ENCODE results near the gene WDR82. TPM values are rescaled to one million over a fixed set of nuclear protein-coding genes. Genes with fewer than 3 reads are reported as not detected.

WDR82 gene
- total RNA-seq = 10 to 100 TPM; 49.5 to 60.3 (median 56.3) TPM

- H3K4me3 ChIP-seq (ENCODE audit: low read depth, poor library complexity, severe bottlenecking) = peak within 1 kb of the TSS; percentile 70
- TF ChIP-seq CTCF (IDR thresholded peaks at IDR 0.05) (no peak), POLR2A (IDR thresholded peaks at IDR 0.05) (peak in 1 of 2 donors; percentile 68)
- DNase-seq (ENCODE audit: low spot score in 2 of 2) = peak; percentile 95 to 99
- intact Hi-C loops (cut with DNase I; ENCODE audit: low total_unique reads) = no loop called here
- WGBS, 2 donors = 1% methylated on average over 30 to 31 of the region's 58 CpGs
These were observed at the start of gene WDR82 for GRCh38 chr3:52278510-52279069. TSS of gene WDR82 (minus strand) at chr3:52278649. CDS start at chr3:52278361, 288 bp downstream.

GRCh38 chr3:52327486-52328290 is 49.2 kb upstream of the WDR82 start:
- no peak overlapping the region for H3K4me3 ChIP-seq (ENCODE audit: low read depth, poor library complexity, severe bottlenecking)
- TF ChIP-seq POLR2A (IDR thresholded peaks at IDR 0.05) (no peak), CTCF (IDR thresholded peaks at IDR 0.05) (no peak)
- 72 to 84% methylated on average over 5 of the region's 5 CpGs for WGBS, 2 donors
- intact Hi-C loops (cut with DNase I; ENCODE audit: low total_unique reads) = no loop called here
- no peak for DNase-seq (ENCODE audit: low spot score in 2 of 2)

- intact Hi-C loops (cut with DNase I; ENCODE audit: low total_unique reads) = no loop called here
- TF ChIP-seq CTCF (IDR thresholded peaks at IDR 0.05) (no peak), POLR2A (IDR thresholded peaks at IDR 0.05) (no peak)
- no peak overlapping the region for H3K4me3 ChIP-seq (ENCODE audit: low read depth, poor library complexity, severe bottlenecking)
- no peak for DNase-seq (ENCODE audit: low spot score in 2 of 2)
- WGBS, 2 donors = 93 to 94% methylated on average over 6 of the region's 6 CpGs
These were observed 48.5 kb upstream of the WDR82 start for GRCh38 chr3:52326976-52327375.

- intact Hi-C loops (cut with DNase I; ENCODE audit: low total_unique reads) = no loop called here
- no peak overlapping the region for H3K4me3 ChIP-seq (ENCODE audit: low read depth, poor library complexity, severe bottlenecking)
- no peak for DNase-seq (ENCODE audit: low spot score in 2 of 2)
- TF ChIP-seq POLR2A (IDR thresholded peaks at IDR 0.05) (no peak), CTCF (IDR thresholded peaks at IDR 0.05) (no peak)
These were observed 47.2 kb upstream of the WDR82 start for GRCh38 chr3:52325686-52326085.

- DNase-seq (ENCODE audit: low spot score in 2 of 2) = no peak
- WGBS, 2 donors = 87 to 95% methylated on average over 8 to 9 of the region's 9 CpGs
- TF ChIP-seq CTCF (IDR thresholded peaks at IDR 0.05) = no peak
- no peak for TF ChIP-seq POLR2A (IDR thresholded peaks at IDR 0.05)
- H3K4me3 ChIP-seq (ENCODE audit: low read depth, poor library complexity, severe bottlenecking) = no peak overlapping the region
- intact Hi-C loops (cut with DNase I; ENCODE audit: low total_unique reads) = no loop called here
These were observed 46.2 kb upstream of the WDR82 start for GRCh38 chr3:52324676-52325075.
